GM10266 (cell line): ENCODE data around the gene NAB2.
"Not testable (repeated sequence)": the region's sequence is repeated elsewhere in the genome, so short reads cannot be mapped to it uniquely, and the experiment has no call there.

Experiments used
- DNase-seq: peaks from one replicate; pipeline ENCODE4 v3.0.0; 2012; ENCODE audit errors: extremely low spot score
- TF ChIP-seq, protein P1 (sequence below): IDR thresholded peaks from 2 replicates; pipeline ENCODE4 v1.5.1; 2012; ENCODE audit warnings: mild to moderate bottlenecking, low read depth; ENCODE audit not compliant: control insufficient read depth, insufficient read depth; ENCODE audit errors: missing control alignments

NAB2 gene

GRCh38 chr12:57111031-57111734, 22.3 kb downstream of the NAB2 start, which contains the start of gene STAT6:
Gene STAT6 (minus strand): TSS chr12:57111362. CDS start chr12:57108278, 3,084 bp downstream.
- TF ChIP-seq, protein P1, sequence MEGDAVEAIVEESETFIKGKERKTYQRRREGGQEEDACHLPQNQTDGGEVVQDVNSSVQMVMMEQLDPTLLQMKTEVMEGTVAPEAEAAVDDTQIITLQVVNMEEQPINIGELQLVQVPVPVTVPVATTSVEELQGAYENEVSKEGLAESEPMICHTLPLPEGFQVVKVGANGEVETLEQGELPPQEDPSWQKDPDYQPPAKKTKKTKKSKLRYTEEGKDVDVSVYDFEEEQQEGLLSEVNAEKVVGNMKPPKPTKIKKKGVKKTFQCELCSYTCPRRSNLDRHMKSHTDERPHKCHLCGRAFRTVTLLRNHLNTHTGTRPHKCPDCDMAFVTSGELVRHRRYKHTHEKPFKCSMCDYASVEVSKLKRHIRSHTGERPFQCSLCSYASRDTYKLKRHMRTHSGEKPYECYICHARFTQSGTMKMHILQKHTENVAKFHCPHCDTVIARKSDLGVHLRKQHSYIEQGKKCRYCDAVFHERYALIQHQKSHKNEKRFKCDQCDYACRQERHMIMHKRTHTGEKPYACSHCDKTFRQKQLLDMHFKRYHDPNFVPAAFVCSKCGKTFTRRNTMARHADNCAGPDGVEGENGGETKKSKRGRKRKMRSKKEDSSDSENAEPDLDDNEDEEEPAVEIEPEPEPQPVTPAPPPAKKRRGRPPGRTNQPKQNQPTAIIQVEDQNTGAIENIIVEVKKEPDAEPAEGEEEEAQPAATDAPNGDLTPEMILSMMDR: no peak
- DNase-seq: peak; percentile 70

- DNase-seq: no peak
- TF ChIP-seq, protein P1: peak; percentile 84
Measured at GRCh38 chr12:57112492-57113294, 23.8 kb downstream of the NAB2 start.

- TF ChIP-seq, protein P1: no peak
- no peak for DNase-seq
Measured at GRCh38 chr12:57116580-57117281, 27.8 kb downstream of the NAB2 start.

GRCh38 chr12:57118711-57119271, 29.9 kb downstream of the NAB2 start:
- DNase-seq: no peak
- TF ChIP-seq, protein P1: no peak

DNA sequence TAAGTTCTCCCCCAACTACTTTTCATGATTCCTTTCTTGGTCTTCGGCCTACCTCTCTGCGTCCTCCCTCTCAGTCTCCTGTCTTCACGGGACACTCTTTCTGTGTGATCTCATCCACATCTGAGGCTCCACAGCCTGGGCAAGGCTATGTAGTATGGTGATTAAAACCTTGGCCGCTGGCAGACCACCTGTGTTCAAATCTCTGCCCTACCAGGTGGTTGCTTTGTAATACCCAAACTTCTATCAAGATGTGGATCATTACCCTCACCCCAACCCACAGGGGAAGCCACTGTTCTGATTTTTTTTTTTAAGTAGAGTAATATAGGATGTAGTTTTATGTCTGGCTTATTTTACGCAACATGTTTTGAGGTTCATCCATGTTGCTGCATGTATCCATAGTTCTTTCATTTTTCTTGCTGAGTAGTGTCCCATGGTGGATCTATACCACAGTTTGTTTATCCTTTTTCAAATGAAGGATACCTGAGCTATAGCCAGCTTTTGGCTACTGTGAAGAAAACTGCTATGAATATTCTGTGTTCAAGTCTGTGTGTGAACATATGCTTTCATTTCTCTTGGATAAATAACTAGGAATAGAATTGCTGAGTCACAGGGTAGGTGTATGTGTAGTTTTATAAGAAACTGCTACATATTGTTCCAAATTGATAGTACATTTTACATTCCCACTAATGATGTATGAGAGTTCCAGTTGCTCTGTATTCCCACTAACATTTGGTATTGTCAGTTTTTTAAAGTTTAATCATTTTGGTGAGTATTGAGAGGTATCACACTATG, 30.6 kb downstream of the NAB2 start:
- no peak for DNase-seq
- TF ChIP-seq, protein P1: no peak

DNA sequence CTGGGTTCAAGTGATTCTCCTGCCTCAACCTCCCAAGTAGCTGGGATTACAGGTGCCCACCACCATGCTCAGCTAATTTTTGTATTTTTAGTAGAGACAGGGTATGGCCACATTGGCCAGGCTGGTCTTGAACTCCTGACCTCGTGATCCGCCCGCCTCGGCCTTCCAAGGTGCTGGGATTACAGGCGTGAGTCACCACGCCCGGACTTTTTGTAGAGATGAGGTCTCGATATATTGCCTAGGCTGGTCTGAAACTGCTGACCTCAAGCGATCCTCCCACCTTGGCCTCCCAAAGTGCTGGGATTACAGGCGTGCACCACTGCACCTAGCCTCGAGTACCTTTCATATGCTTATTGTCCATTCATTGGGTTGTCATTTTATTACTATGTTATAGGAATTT, 31.8 kb downstream of the NAB2 start:
- not testable (repeated sequence) for DNase-seq

GRCh38 chr12:57123813-57124212, 34.9 kb downstream of the NAB2 start:
- no peak for DNase-seq
- TF ChIP-seq, protein P1: peak; percentile 2
